Upper lobe of right lung (tissue), 1 donor: ENCODE data around the gene C1orf116. TPM values are rescaled to one million over a fixed set of nuclear protein-coding genes. Genes with fewer than 3 reads are reported as not detected.

Source experiments
- ATAC-seq: fragments of 200-7000 bp; cut with Tn5 transposase; one replicate; pipeline ENCODE4 v1.9.1; 2020; ENCODE audit warnings: mild to moderate bottlenecking, moderate library complexity
- DNase-seq: peaks from one replicate; pipeline ENCODE4 v3.0.0-alpha.2; 2020
- H3K27ac ChIP-seq: fragments of 200-600 bp; one replicate; pipeline ENCODE4 v1.8.0; 2022
- H3K27me3 ChIP-seq: fragments of 200-600 bp; one replicate; pipeline ENCODE4 v1.8.0; 2022; ENCODE audit warnings: mild to moderate bottlenecking
- H3K36me3 ChIP-seq: fragments of 200-600 bp; one replicate; pipeline ENCODE4 v1.8.0; 2022
- H3K4me1 ChIP-seq: fragments of 200-600 bp; one replicate; pipeline ENCODE4 v1.8.0; 2022
- H3K4me3 ChIP-seq: fragments of 200-600 bp; one replicate; pipeline ENCODE4 v1.8.0; 2022; ENCODE audit warnings: mild to moderate bottlenecking
- H3K9me3 ChIP-seq: fragments of 200-600 bp; one replicate; pipeline ENCODE4 v1.8.0; 2022
- intact Hi-C: fragments of 100-400 bp; cut with DNase I; formaldehyde crosslinking; loops from one replicate; pipeline ENCODE4 v1.11.0; 2022
- total RNA-seq: library from RNA; stranded (reverse); fragmentation: NEBNext Ultra II Directional; extraction: Animal tissue kit (Norgen Biotek cat#: 25700); gene quantifications from one replicate; pipeline ENCODE4 v1.2.1, GENCODE V29; 2021
- TF ChIP-seq, protein P1 (sequence below): fragments of 200-600 bp; IDR thresholded peaks from one replicate; pipeline ENCODE4 v1.8.0; 2022; ENCODE audit warnings: antibody characterized with exemption
- donor health status: DM: no; HTN: yes; CAD: no; lungs with severe emphysema.

The C1orf116 gene
- total RNA-seq, 1 donor from 2014 or later: 128 TPM

- TF ChIP-seq, protein P1, sequence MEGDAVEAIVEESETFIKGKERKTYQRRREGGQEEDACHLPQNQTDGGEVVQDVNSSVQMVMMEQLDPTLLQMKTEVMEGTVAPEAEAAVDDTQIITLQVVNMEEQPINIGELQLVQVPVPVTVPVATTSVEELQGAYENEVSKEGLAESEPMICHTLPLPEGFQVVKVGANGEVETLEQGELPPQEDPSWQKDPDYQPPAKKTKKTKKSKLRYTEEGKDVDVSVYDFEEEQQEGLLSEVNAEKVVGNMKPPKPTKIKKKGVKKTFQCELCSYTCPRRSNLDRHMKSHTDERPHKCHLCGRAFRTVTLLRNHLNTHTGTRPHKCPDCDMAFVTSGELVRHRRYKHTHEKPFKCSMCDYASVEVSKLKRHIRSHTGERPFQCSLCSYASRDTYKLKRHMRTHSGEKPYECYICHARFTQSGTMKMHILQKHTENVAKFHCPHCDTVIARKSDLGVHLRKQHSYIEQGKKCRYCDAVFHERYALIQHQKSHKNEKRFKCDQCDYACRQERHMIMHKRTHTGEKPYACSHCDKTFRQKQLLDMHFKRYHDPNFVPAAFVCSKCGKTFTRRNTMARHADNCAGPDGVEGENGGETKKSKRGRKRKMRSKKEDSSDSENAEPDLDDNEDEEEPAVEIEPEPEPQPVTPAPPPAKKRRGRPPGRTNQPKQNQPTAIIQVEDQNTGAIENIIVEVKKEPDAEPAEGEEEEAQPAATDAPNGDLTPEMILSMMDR: no peak
- peak overlapping the region; percentile 44 for H3K27ac ChIP-seq
- H3K4me1 ChIP-seq: peaks cover 23% of the 10 kb centered on the region
- intact Hi-C loops: no loop called here
- DNase-seq (no peak), ATAC-seq (peak; percentile 62)
- H3K36me3 ChIP-seq: no peaks in the 10 kb centered on the region
- no peak overlapping the region for H3K4me3 ChIP-seq
- no peaks in the 10 kb centered on the region for H3K9me3 ChIP-seq
- H3K27me3 ChIP-seq: no peaks in the 10 kb centered on the region
These were observed 12.4 kb downstream of the C1orf116 start for GRCh38 chr1:207020065-207020708.

DNA sequence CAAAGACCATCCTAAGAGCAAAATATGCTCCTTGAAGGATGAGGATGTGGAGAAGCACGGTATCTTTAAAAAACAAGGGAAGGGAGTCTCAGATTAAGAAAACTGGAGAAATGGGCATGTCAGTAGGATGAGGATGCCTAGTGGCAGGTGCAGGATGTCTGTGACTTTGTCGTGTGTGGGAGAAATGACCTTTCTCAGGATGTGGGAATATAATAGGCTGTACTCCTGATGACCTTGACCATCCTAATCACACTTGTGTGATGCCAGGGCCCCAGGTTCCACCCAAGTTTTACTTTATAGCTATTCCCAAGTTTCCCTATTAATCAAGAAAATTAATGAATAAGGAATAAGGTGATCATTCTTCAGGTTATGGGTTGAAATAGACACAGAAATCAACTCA lies 12.9 kb downstream of the C1orf116 start:
- Histone ChIP-seq H3K27me3 (no peaks in the 10 kb centered on the region), H3K27ac (peak overlapping the region; percentile 44), H3K36me3 (no peaks in the 10 kb centered on the region), H3K4me3 (no peak overlapping the region), H3K4me1 (peaks cover 19% of the 10 kb centered on the region), H3K9me3 (no peaks in the 10 kb centered on the region)
- TF ChIP-seq, protein P1: no peak
- DNase-seq (no peak), ATAC-seq (no peak)
- intact Hi-C loops: no loop called here

DNA sequence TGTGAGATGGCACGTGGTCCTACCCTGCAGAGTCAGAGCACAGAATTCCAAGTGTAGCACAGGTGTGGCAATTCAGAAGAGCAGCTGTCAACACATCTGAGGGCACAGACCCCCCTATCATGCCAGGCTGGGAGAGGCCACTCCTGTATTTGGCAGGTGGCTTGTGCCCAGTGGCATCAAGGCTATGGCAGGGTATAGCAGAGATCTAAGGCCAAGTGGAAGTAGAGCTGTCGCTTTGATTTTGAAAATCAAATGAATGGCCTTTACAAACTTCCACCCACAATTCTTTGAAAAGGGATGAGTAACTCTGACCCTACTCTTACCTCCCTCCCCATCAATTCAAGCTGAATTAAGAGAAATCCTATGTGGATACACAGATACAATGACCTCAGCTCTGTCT lies 13.4 kb downstream of the C1orf116 start:
- peak; percentile 1 for ATAC-seq
- no peak for DNase-seq
- TF ChIP-seq, protein P1: no peak
- intact Hi-C loops: no loop called here
- Histone ChIP-seq H3K4me1 (peaks cover 14% of the 10 kb centered on the region), H3K9me3 (no peaks in the 10 kb centered on the region), H3K36me3 (no peaks in the 10 kb centered on the region), H3K4me3 (no peak overlapping the region), H3K27me3 (no peaks in the 10 kb centered on the region), H3K27ac (no peak overlapping the region)

GRCh38 chr1:207018707-207019106 lies 13.8 kb downstream of the C1orf116 start:
- no peak overlapping the region for H3K27ac ChIP-seq
- TF ChIP-seq, protein P1: no peak

DNA sequence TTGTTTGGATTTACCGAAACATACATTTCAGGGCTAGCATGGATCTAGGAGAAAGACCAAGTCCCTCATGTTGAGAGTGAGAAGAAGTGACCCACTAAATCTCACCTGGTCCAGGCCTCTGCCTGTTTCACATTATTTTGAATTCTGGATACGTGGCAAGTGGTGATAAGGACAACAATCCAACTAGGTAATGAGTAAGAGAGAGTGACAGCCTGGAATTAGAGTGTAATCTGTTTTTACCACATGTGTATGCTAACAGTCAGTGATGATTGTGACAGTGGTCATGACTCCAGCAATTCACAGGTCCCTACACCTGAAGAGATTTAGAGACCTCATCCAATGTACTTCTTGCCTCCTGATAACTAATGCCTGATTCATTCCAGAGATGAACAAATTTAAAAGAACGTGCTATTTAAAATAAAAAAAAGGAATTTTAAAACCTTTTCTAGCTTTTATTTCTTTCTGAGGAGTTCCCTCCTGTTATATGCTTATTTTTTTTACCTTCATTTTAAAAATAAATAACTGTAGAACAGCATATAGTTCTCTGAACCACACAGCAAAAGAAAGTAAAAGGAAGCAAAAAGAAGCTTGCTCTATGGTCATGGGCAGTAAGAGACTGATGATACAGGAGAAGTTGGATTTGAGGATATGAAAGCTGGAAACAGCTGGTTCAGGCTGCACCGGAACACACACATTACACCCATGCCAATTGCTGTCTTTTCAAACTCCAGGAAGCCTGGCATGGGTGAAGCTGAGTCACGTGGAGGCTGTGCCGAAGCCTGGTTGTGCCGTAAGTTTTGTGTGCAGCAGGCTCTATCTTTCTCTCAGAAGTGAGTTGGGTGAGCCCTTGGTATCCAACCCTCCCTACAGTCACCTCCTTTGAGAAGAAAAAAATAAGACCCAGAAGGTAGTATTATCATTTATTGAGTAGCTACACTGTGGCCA lies 14.7 kb downstream of the C1orf116 start:
- TF ChIP-seq, protein P1: no peak
- H3K27me3 ChIP-seq: no peaks in the 10 kb centered on the region
- intact Hi-C loops: no loop called here
- H3K9me3 ChIP-seq: no peaks in the 10 kb centered on the region
- no peak for DNase-seq
- H3K4me1 ChIP-seq: peaks cover 8% of the 10 kb centered on the region
- no peak overlapping the region for H3K4me3 ChIP-seq
- H3K36me3 ChIP-seq: no peaks in the 10 kb centered on the region
- H3K27ac ChIP-seq: no peak overlapping the region
- peak; percentile 71 for ATAC-seq

More at GRCh38 chr1:207018707-207019106, 13.8 kb downstream of the C1orf116 start:
- Histone ChIP-seq H3K27me3 (no peaks in the 10 kb centered on the region), H3K9me3 (no peaks in the 10 kb centered on the region), H3K4me3 (no peak overlapping the region), H3K36me3 (no peaks in the 10 kb centered on the region), H3K4me1 (peaks cover 10% of the 10 kb centered on the region)
- no peak for ATAC-seq
- intact Hi-C loops: no loop called here
- DNase-seq: no peak
